ENCODE measurements around the gene TROAP.
A peak's percentile ranks its signal among the peaks of the same experiment; 100 is the strongest.

The TROAP gene

DNA sequence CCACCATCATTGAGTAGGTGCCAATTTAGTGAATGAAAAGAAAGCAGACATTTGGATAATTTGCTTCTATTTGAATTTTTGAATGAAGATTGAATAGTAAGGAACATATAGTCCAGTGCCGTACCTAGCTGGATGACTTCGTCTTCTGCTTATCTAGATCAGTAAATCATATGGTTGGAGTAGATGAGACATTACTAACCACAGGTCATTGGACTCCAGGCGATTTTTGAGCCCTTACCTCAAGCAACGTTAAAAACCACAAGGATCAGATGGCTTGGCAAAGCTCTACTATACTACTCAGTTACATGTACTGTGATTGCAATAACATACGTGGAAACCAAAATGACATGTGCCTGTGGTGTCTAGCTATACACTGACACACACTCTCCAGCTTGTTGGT is 42.5 kb downstream of the TROAP start:
- Histone ChIP-seq H3K4me3 (ENCODE audit: low read depth, low read length) (no peak overlapping the region), H3K27ac (peak overlapping the region; percentile 94), H3K36me3 (replicated peaks) (no peaks in the 10 kb centered on the region), H3K27me3 (replicated peaks) (no peaks in the 10 kb centered on the region)
- in situ Hi-C loops (cut with HindIII; ENCODE audit: low pct_ligation_motif_present, low sequenced_read_pairs) = loop anchor here (25.0 kb wide), 1 partner anchor 147 kb away; no protein-coding TSS in a partner anchor
- TF ChIP-seq, protein P1, sequence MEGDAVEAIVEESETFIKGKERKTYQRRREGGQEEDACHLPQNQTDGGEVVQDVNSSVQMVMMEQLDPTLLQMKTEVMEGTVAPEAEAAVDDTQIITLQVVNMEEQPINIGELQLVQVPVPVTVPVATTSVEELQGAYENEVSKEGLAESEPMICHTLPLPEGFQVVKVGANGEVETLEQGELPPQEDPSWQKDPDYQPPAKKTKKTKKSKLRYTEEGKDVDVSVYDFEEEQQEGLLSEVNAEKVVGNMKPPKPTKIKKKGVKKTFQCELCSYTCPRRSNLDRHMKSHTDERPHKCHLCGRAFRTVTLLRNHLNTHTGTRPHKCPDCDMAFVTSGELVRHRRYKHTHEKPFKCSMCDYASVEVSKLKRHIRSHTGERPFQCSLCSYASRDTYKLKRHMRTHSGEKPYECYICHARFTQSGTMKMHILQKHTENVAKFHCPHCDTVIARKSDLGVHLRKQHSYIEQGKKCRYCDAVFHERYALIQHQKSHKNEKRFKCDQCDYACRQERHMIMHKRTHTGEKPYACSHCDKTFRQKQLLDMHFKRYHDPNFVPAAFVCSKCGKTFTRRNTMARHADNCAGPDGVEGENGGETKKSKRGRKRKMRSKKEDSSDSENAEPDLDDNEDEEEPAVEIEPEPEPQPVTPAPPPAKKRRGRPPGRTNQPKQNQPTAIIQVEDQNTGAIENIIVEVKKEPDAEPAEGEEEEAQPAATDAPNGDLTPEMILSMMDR (IDR thresholded peaks at IDR 0.05; ENCODE audit: low read depth, low read length, missing control alignments) = no peak
- peak; percentile 82 for DNase-seq

GRCh38 chr12:49366096-49366651 is 43.1 kb downstream of the TROAP start:
- no peak for DNase-seq
- Histone ChIP-seq H3K27me3 (replicated peaks) (no peaks in the 10 kb centered on the region), H3K4me3 (ENCODE audit: low read depth, low read length) (peak overlapping the region; percentile 78), H3K36me3 (replicated peaks) (no peaks in the 10 kb centered on the region), H3K27ac (peak overlapping the region; percentile 94)
- in situ Hi-C loops (cut with HindIII; ENCODE audit: low pct_ligation_motif_present, low sequenced_read_pairs) = loop anchor here (25.0 kb wide), 1 partner anchor 146 kb away; no protein-coding TSS in a partner anchor
- TF ChIP-seq, protein P1 (IDR thresholded peaks at IDR 0.05; ENCODE audit: low read depth, low read length, missing control alignments) = no peak

- in situ Hi-C loops (cut with HindIII; ENCODE audit: low pct_ligation_motif_present, low sequenced_read_pairs) = loop anchor here (25.0 kb wide), 1 partner anchor 145 kb away; no protein-coding TSS in a partner anchor
- TF ChIP-seq, protein P1 (IDR thresholded peaks at IDR 0.05; ENCODE audit: low read depth, low read length, missing control alignments) = peak; percentile 48
Measured at GRCh38 chr12:49366652-49367380, 43.8 kb downstream of the TROAP start.

DNA sequence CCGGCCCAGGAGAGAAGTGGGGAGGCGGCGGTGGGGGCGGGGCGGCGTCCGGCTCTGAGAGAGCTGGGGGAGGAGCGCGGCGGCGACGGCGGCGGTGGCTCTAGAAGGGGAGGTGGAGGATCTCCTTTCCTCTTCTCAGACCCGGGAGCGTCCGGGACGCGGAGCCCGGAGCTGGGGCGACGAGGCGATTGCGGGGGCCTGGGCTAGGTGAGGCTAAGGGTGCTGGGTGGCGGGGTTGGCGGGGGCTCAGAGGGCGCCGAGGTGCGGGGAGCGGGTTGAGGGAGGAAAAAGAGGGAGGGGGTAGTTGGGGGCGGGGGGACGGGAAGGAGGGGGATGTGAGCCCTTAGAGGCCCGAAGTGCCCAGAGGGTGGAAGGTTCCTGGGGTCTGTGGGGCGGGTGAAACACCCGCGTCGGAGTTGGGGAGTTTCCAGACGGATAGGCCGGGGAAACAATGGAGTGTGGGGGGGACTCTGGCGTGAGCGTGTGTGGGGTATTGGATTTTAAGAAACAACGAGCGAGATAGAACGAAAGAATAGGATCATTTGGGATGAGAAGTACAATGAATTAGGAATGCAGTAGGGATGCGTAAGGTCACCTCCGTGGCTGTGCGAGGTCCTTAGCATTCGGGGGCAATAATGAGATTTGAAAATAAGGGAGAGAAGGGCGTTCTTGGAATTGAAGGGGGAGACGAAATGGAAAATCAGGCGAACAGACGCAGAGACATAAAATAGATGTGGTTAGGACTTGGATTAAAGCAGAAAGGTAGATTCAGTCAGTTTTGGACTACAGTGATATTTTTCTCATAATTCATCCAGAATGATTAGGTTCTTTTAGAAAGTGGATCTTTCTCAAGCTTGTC is 44.6 kb downstream of the TROAP start, which contains the start of gene SPATS2:
Gene SPATS2 (plus strand): TSS at position 82 of the 859 bp plus-strand sequence. CDS start 93,551 bp downstream, outside the sequence.
- no peaks in the 10 kb centered on the region for H3K27me3 ChIP-seq (replicated peaks)
- peak; percentile 96 for DNase-seq
- H3K27ac ChIP-seq = peak within 1 kb of the TSS; percentile 94
- peaks cover 2% of the 10 kb centered on the region for H3K36me3 ChIP-seq (replicated peaks)
- H3K4me3 ChIP-seq (ENCODE audit: low read depth, low read length) = peak within 1 kb of the TSS; percentile 78
- TF ChIP-seq, protein P1 (IDR thresholded peaks at IDR 0.05; ENCODE audit: low read depth, low read length, missing control alignments) = no peak
- in situ Hi-C loops (cut with HindIII; ENCODE audit: low pct_ligation_motif_present, low sequenced_read_pairs) = loop anchor here (25.0 kb wide), 1 partner anchor 145 kb away; no protein-coding TSS in a partner anchor

More at GRCh38 chr12:49366652-49367380, 43.8 kb downstream of the TROAP start:
- DNase-seq = peak; percentile 76
- peak overlapping the region; percentile 94 for H3K27ac ChIP-seq
- no peaks in the 10 kb centered on the region for H3K27me3 ChIP-seq (replicated peaks)
- H3K36me3 ChIP-seq (replicated peaks) = no peaks in the 10 kb centered on the region
- peak overlapping the region; percentile 78 for H3K4me3 ChIP-seq (ENCODE audit: low read depth, low read length)

GRCh38 chr12:49368240-49368600 is 45.2 kb downstream of the TROAP start:
- H3K36me3 ChIP-seq (replicated peaks) = peaks cover 2% of the 10 kb centered on the region
- in situ Hi-C loops (cut with HindIII; ENCODE audit: low pct_ligation_motif_present, low sequenced_read_pairs) = loop anchor here (25.0 kb wide), 1 partner anchor 144 kb away; no protein-coding TSS in a partner anchor
- TF ChIP-seq, protein P1 (IDR thresholded peaks at IDR 0.05; ENCODE audit: low read depth, low read length, missing control alignments) = no peak
- peak overlapping the region; percentile 94 for H3K27ac ChIP-seq
- no peak for DNase-seq
- no peaks in the 10 kb centered on the region for H3K27me3 ChIP-seq (replicated peaks)
- peak overlapping the region; percentile 78 for H3K4me3 ChIP-seq (ENCODE audit: low read depth, low read length)
